Osteocyte (in vitro differentiated cells): Measurements from ENCODE around the gene RAD51AP1. TPM values are rescaled to one million over a fixed set of nuclear protein-coding genes. Genes with fewer than 3 reads are reported as not detected.

Experiments used
- DNase-seq: peaks from one replicate; pipeline ENCODE4 v3.0.0; 2021; ENCODE audit warnings: mixed read lengths; ENCODE audit not compliant: unreplicated experiment; ENCODE audit errors: extremely low spot score
- H3K27ac Mint-ChIP-seq: one replicate; pipeline ENCODE4 v1.8.0; 2021; ENCODE audit warnings: mild to moderate bottlenecking, mixed read lengths; ENCODE audit not compliant: unreplicated experiment
- H3K27me3 Mint-ChIP-seq: one replicate; pipeline ENCODE4 v1.8.0; 2021; ENCODE audit warnings: mixed read lengths; ENCODE audit not compliant: unreplicated experiment
- H3K36me3 Mint-ChIP-seq: one replicate; pipeline ENCODE4 v1.8.0; 2021; ENCODE audit warnings: mixed read lengths; ENCODE audit not compliant: unreplicated experiment
- H3K4me1 Mint-ChIP-seq: one replicate; pipeline ENCODE4 v1.8.0; 2021; ENCODE audit warnings: mixed read lengths; ENCODE audit not compliant: unreplicated experiment
- H3K4me3 Mint-ChIP-seq: one replicate; pipeline ENCODE4 v1.8.0; 2021; ENCODE audit warnings: mild to moderate bottlenecking, moderate library complexity, mixed read lengths; ENCODE audit not compliant: unreplicated experiment
- H3K9me3 Mint-ChIP-seq: one replicate; pipeline ENCODE4 v1.8.0; 2021; ENCODE audit warnings: mixed read lengths; ENCODE audit not compliant: unreplicated experiment
- total RNA-seq: library from RNA; stranded (reverse); gene quantifications from 2 replicates; pipeline ENCODE4 v1.2.1, GENCODE V29; 2021
- TF ChIP-seq, protein P1 (sequence below): fragments of 200-600 bp; sonication (generic); IDR thresholded peaks from 2 replicates; pipeline ENCODE4 v1.5.0; 2021; ENCODE audit warnings: antibody characterized with exemption, mild to moderate bottlenecking, moderate library complexity

Gene RAD51AP1
- total RNA-seq, 1 donor from 2014 or later = 4.4 TPM

DNA sequence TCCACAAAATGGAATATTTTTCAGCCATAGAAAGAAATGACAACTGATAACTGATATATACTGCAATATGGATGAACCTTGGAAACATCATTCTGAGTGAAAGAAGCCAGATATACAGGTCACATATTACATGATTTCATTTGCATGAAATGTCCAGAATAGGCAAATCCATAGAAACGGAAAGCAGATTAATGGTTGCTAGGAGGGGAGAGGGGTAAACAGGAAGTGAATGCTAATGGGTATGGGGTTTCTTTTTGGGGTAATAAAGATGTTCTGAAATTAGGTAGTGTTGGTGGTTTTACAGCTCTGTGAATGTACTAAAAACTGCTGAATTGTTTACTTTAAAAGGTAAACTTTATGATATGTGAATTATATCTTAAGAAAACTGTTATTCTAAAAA lies 6.5 kb downstream of the RAD51AP1 start:
- no peak overlapping the region for H3K27ac Mint-ChIP-seq
- H3K4me3 Mint-ChIP-seq = no peak overlapping the region
- no peak for DNase-seq
- TF ChIP-seq, protein P1, sequence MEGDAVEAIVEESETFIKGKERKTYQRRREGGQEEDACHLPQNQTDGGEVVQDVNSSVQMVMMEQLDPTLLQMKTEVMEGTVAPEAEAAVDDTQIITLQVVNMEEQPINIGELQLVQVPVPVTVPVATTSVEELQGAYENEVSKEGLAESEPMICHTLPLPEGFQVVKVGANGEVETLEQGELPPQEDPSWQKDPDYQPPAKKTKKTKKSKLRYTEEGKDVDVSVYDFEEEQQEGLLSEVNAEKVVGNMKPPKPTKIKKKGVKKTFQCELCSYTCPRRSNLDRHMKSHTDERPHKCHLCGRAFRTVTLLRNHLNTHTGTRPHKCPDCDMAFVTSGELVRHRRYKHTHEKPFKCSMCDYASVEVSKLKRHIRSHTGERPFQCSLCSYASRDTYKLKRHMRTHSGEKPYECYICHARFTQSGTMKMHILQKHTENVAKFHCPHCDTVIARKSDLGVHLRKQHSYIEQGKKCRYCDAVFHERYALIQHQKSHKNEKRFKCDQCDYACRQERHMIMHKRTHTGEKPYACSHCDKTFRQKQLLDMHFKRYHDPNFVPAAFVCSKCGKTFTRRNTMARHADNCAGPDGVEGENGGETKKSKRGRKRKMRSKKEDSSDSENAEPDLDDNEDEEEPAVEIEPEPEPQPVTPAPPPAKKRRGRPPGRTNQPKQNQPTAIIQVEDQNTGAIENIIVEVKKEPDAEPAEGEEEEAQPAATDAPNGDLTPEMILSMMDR = no peak
- H3K9me3 Mint-ChIP-seq = no peaks in the 10 kb centered on the region
- H3K36me3 Mint-ChIP-seq = peaks cover 1% of the 10 kb centered on the region
- no peaks in the 10 kb centered on the region for H3K27me3 Mint-ChIP-seq
- no peaks in the 10 kb centered on the region for H3K4me1 Mint-ChIP-seq

GRCh38 chr12:4552191-4552590 lies 13.5 kb downstream of the RAD51AP1 start:
- no peaks in the 10 kb centered on the region for H3K9me3 Mint-ChIP-seq
- DNase-seq = no peak

GRCh38 chr12:4553943-4554342 lies 15.3 kb downstream of the RAD51AP1 start:
- no peaks in the 10 kb centered on the region for H3K4me1 Mint-ChIP-seq
- H3K4me3 Mint-ChIP-seq = no peak overlapping the region
- peaks cover 1% of the 10 kb centered on the region for H3K36me3 Mint-ChIP-seq
- no peaks in the 10 kb centered on the region for H3K27me3 Mint-ChIP-seq
- no peaks in the 10 kb centered on the region for H3K9me3 Mint-ChIP-seq
- DNase-seq = no peak
- H3K27ac Mint-ChIP-seq = no peak overlapping the region
- TF ChIP-seq, protein P1 = no peak

More at GRCh38 chr12:4552191-4552590, 13.5 kb downstream of the RAD51AP1 start:
- H3K27ac Mint-ChIP-seq = no peak overlapping the region
- TF ChIP-seq, protein P1 = no peak
- peaks cover 1% of the 10 kb centered on the region for H3K36me3 Mint-ChIP-seq
- H3K4me1 Mint-ChIP-seq = no peaks in the 10 kb centered on the region
- no peaks in the 10 kb centered on the region for H3K27me3 Mint-ChIP-seq
- no peak overlapping the region for H3K4me3 Mint-ChIP-seq

- H3K27ac Mint-ChIP-seq = no peak overlapping the region
- no peaks in the 10 kb centered on the region for H3K9me3 Mint-ChIP-seq
- H3K4me1 Mint-ChIP-seq = no peaks in the 10 kb centered on the region
- DNase-seq = no peak
- H3K27me3 Mint-ChIP-seq = no peaks in the 10 kb centered on the region
- H3K36me3 Mint-ChIP-seq = peaks cover 1% of the 10 kb centered on the region
- TF ChIP-seq, protein P1 = no peak
- H3K4me3 Mint-ChIP-seq = no peak overlapping the region
These were observed 17.1 kb downstream of the RAD51AP1 start for GRCh38 chr12:4555804-4556203.

- Mint-ChIP-seq H3K4me3 (no peak overlapping the region), H3K27me3 (no peaks in the 10 kb centered on the region), H3K4me1 (peaks cover 4% of the 10 kb centered on the region), H3K27ac (no peak overlapping the region), H3K9me3 (no peaks in the 10 kb centered on the region), H3K36me3 (peaks cover 1% of the 10 kb centered on the region)
- no peak for DNase-seq
- TF ChIP-seq, protein P1 = no peak
These were observed 18.2 kb downstream of the RAD51AP1 start for GRCh38 chr12:4556735-4557530.
